HEK293 (cell line): ENCODE results near the gene CSNK2A2.

Source experiments
- CTCF ChIP-seq: fragments of 450-650 bp; formaldehyde crosslinking; IDR thresholded peaks from 2 replicates; pipeline ENCODE4 v1.5.1; 2016; ENCODE audit warnings: missing biosample characterization, missing genetic modification characterization
- KLF9 ChIP-seq: fragments of 450-650 bp; formaldehyde crosslinking; IDR thresholded peaks from 2 replicates; pipeline ENCODE4 v1.5.1; 2016; ENCODE audit warnings: missing biosample characterization, missing genetic modification characterization, low read depth
- REST ChIP-seq: fragments of 450-650 bp; formaldehyde crosslinking; IDR thresholded peaks from 2 replicates; pipeline ENCODE4 v1.5.1; 2016; ENCODE audit warnings: missing biosample characterization, missing genetic modification characterization
- ZNF19 ChIP-seq: fragments of 450-650 bp; formaldehyde crosslinking; IDR thresholded peaks from 2 replicates; pipeline ENCODE4; 2016; ENCODE audit warnings: missing biosample characterization, missing genetic modification characterization, low read depth
- ZNF211 ChIP-seq: fragments of 450-650 bp; formaldehyde crosslinking; IDR thresholded peaks from 2 replicates; pipeline ENCODE4 v1.5.1; 2016; ENCODE audit warnings: low read depth, missing biosample characterization, missing genetic modification characterization
- ZNF449 ChIP-seq: fragments of 450-650 bp; formaldehyde crosslinking; IDR thresholded peaks from 2 replicates; pipeline ENCODE4 v1.5.1; 2017; ENCODE audit warnings: missing biosample characterization, mild to moderate bottlenecking, missing genetic modification characterization, moderate library complexity
- ZNF561 ChIP-seq: fragments of 450-650 bp; IDR thresholded peaks from 2 replicates; pipeline ENCODE4 v1.5.1; 2018; ENCODE audit warnings: missing biosample characterization, missing genetic modification characterization, borderline replicate concordance
- ZNF707 ChIP-seq: fragments of 450-650 bp; formaldehyde crosslinking; IDR thresholded peaks from 2 replicates; pipeline ENCODE4 v1.5.1; 2016; ENCODE audit warnings: missing biosample characterization, missing genetic modification characterization
- ZSCAN30 ChIP-seq: fragments of 450-650 bp; IDR thresholded peaks from 2 replicates; pipeline ENCODE4 v1.5.1; 2018; ENCODE audit warnings: missing biosample characterization, mild to moderate bottlenecking, missing genetic modification characterization, moderate library complexity

GRCh38 chr16:58111302-58111627 is 86.6 kb downstream of the CSNK2A2 start:
- TF ChIP-seq ZNF211 (tag by site-specific recombination) = no peak
- no peak; the same call in 1 of the 2 replicates for TF ChIP-seq KLF9 (tag by site-specific recombination)
- TF ChIP-seq ZNF561 (tag by site-specific recombination) = no peak
- TF ChIP-seq ZNF707 (tag by site-specific recombination) = no peak
- no peak for TF ChIP-seq ZNF19
- no peak for TF ChIP-seq CTCF (tag by site-specific recombination)
- no peak for TF ChIP-seq ZSCAN30
- TF ChIP-seq REST = no peak
- no peak for TF ChIP-seq ZNF449 (tag by site-specific recombination)
